Measurements from ENCODE around the gene RAB23. TPM values are rescaled to one million over a fixed set of nuclear protein-coding genes. Genes with fewer than 3 reads are reported as not detected.

The RAB23 gene
- total RNA-seq, 2 experiments from 2014 or later = 1.2 to 1.5 TPM

GRCh38 chr6:57143690-57144089, 78.4 kb downstream of the RAB23 start:
- Mint-ChIP-seq H3K27me3 (no peaks in the 10 kb centered on the region), H3K4me3 (no peak overlapping the region), H3K27ac (no peak overlapping the region), H3K36me3 (peaks cover 51% of the 10 kb centered on the region), H3K9me3 (no peaks in the 10 kb centered on the region), H3K4me1 (peaks cover 19% of the 10 kb centered on the region)
- DNase-seq = no peak

- peaks cover 45% of the 10 kb centered on the region for H3K36me3 Mint-ChIP-seq
- no peaks in the 10 kb centered on the region for H3K27me3 Mint-ChIP-seq
- DNase-seq = no peak
- H3K9me3 Mint-ChIP-seq = no peaks in the 10 kb centered on the region
- H3K4me3 Mint-ChIP-seq = no peak overlapping the region
- H3K4me1 Mint-ChIP-seq = peaks cover 9% of the 10 kb centered on the region
- H3K27ac Mint-ChIP-seq = no peak overlapping the region
These were observed 80.0 kb downstream of the RAB23 start for GRCh38 chr6:57142178-57142525.

GRCh38 chr6:57141451-57142177, 80.5 kb downstream of the RAB23 start:
- Mint-ChIP-seq H3K27me3 (no peaks in the 10 kb centered on the region), H3K4me1 (peaks cover 13% of the 10 kb centered on the region), H3K9me3 (no peaks in the 10 kb centered on the region), H3K4me3 (no peak overlapping the region), H3K27ac (no peak overlapping the region), H3K36me3 (peaks cover 51% of the 10 kb centered on the region)
- no peak for DNase-seq

GRCh38 chr6:57138026-57138425, 84.1 kb downstream of the RAB23 start:
- Mint-ChIP-seq H3K36me3 (peaks cover 49% of the 10 kb centered on the region), H3K4me1 (peaks cover 9% of the 10 kb centered on the region), H3K4me3 (no peak overlapping the region), H3K9me3 (no peaks in the 10 kb centered on the region), H3K27ac (no peak overlapping the region), H3K27me3 (no peaks in the 10 kb centered on the region)
- no peak for DNase-seq

GRCh38 chr6:57137350-57137749, 84.8 kb downstream of the RAB23 start:
- Mint-ChIP-seq H3K27me3 (no peaks in the 10 kb centered on the region), H3K27ac (peak overlapping the region; percentile 2), H3K9me3 (no peaks in the 10 kb centered on the region), H3K4me3 (no peak overlapping the region), H3K4me1 (peaks cover 9% of the 10 kb centered on the region), H3K36me3 (peaks cover 46% of the 10 kb centered on the region)
- no peak for DNase-seq

Other genes with a start within 250 kb of the RAB23 start
- gene KIAA1586, start 175.6 kb downstream of the RAB23 start, total RNA-seq = 10 to 100 TPM; 15.9 to 17.1 TPM
- 10 to 100 TPM; 47.5 to 52.3 TPM for gene ZNF451, start 132.1 kb downstream of the RAB23 start, total RNA-seq
- gene BAG2, start 50.0 kb downstream of the RAB23 start, total RNA-seq = 10 to 100 TPM; 12.4 to 12.6 TPM
- 10 to 100 TPM; 38.0 to 40.7 TPM for gene PRIM2, start 95.3 kb upstream of the RAB23 start, total RNA-seq

Measured in activated naive CD8-positive, alpha-beta T cell treated with anti-CD3 and anti-CD28 coated beads for 36 hours (primary cell).